Measurements from ENCODE around the gene GRIN2A.

The GRIN2A gene

DNA sequence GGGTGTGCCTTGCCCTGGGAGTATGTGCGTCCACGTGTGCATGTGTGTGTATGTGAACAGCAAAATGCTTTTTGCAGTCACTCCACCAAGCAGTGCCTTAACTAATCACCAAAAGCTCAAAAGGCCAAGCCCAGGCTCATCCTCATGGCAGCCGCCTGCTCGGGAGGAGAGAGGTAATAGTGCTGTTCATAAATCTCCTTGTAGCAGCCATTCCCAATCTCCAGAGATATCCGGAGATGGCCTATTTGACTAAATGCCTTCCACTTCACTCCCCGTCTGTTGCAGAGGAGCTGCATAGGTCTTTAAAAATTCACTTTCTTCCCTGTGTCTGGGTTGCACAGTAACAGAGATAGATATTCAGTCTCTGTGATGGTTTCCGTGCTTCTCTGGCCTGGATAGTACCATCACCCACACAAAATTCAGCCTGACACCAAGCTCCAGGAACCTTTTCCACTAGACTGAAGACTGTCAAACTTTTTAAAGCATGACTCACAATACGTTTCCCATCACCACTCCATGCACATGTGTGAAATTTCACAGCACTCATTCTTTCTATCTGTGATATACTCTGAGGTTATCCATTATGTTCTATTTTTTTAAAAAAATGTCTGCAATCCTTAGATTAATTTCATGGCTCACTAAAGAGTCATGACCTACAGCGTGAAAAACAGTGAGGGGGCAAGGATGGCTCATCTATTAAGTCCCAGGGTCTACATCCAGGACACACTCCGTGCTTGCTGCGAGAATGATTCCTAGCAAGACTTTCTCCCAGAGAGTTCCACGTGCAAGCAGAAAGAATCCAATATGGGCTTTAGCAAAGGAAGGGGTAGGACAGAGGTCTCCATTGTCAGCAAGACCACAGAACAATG lies 357.8 kb downstream of the GRIN2A start:
- Histone ChIP-seq H3K36me3 (ENCODE audit: control insufficient read depth, insufficient read depth, low read length) (no peaks in the 10 kb centered on the region), H3K27me3 (ENCODE audit: control insufficient read depth, insufficient read depth, low read length) (no peaks in the 10 kb centered on the region), H3K4me1 (ENCODE audit: control insufficient read depth, insufficient read depth, low read length) (no peaks in the 10 kb centered on the region), H3K9ac (ENCODE audit: low read length) (no peak overlapping the region), H3K4me3 (ENCODE audit: low read length) (no peak overlapping the region), H3K9me3 (ENCODE audit: control insufficient read depth, low read length) (no peaks in the 10 kb centered on the region)

DNA sequence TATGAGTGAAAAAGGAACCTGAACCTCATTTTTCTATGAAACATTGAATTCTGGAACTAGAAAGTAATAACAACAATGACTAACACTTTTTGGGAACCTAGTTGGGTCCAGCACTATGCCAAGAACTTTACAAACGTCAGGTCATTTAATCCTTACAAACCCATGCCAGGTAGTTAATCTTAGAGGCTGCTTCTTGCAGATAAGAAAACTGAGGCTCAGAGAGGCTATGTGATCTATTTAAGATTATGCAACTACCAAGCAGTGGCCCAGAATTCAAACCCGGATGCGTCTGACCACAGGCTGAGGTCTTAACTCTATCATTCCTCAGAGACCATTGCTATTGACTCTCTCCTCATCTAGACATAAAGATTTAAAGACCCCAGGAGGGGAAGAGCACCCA lies 358.7 kb downstream of the GRIN2A start:
- no peaks in the 10 kb centered on the region for H3K4me1 ChIP-seq (ENCODE audit: control insufficient read depth, insufficient read depth, low read length)
- no peaks in the 10 kb centered on the region for H3K9me3 ChIP-seq (ENCODE audit: control insufficient read depth, low read length)
- H3K9ac ChIP-seq (ENCODE audit: low read length) = no peak overlapping the region
- no peaks in the 10 kb centered on the region for H3K36me3 ChIP-seq (ENCODE audit: control insufficient read depth, insufficient read depth, low read length)
- H3K27me3 ChIP-seq (ENCODE audit: control insufficient read depth, insufficient read depth, low read length) = no peaks in the 10 kb centered on the region
- no peak overlapping the region for H3K4me3 ChIP-seq (ENCODE audit: low read length)

DNA sequence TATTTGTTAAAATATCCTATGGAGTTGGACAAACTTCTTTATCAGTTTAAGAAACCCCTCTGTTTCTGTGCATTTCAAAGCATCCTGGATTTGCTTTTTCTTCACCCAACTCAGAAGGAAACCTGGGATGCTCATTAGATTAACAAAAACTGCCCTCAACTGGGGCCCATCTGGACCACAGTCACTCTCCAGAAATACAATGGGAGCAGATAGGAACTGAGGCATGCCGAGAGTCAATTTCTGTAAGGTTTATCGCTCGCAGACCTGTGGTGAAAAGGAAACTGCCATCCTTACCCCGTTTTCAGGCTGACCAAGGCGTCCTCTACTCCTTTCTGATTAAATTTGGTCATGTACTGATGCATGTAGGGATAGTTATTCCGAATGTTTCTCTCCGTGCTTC lies 360.3 kb downstream of the GRIN2A start:
- H3K9me3 ChIP-seq (ENCODE audit: control insufficient read depth, low read length) = no peaks in the 10 kb centered on the region
- no peak overlapping the region for H3K4me3 ChIP-seq (ENCODE audit: low read length)
- no peak overlapping the region for H3K9ac ChIP-seq (ENCODE audit: low read length)
- no peaks in the 10 kb centered on the region for H3K36me3 ChIP-seq (ENCODE audit: control insufficient read depth, insufficient read depth, low read length)
- no peaks in the 10 kb centered on the region for H3K4me1 ChIP-seq (ENCODE audit: control insufficient read depth, insufficient read depth, low read length)
- H3K27me3 ChIP-seq (ENCODE audit: control insufficient read depth, insufficient read depth, low read length) = no peaks in the 10 kb centered on the region

DNA sequence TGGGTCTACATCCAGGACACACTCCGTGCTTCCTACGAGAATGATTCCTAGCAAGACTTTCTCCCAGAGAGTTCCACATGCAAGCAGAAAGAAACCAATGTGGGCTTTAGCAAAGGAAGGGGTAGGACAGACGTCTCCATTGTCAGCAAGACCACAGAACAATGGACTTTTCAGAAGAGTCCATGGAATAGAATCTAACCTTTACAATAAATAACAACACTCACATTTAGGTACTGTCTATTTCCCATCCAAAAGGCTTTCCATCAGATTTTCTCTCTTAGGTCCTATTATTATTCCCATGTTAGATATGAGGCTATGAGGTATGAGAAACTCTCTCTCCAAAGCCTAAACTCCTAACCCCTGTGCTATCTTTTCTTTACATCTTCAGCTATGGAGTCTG lies 360.9 kb downstream of the GRIN2A start:
- Histone ChIP-seq H3K4me3 (ENCODE audit: low read length) (no peak overlapping the region), H3K9ac (ENCODE audit: low read length) (no peak overlapping the region)

DNA sequence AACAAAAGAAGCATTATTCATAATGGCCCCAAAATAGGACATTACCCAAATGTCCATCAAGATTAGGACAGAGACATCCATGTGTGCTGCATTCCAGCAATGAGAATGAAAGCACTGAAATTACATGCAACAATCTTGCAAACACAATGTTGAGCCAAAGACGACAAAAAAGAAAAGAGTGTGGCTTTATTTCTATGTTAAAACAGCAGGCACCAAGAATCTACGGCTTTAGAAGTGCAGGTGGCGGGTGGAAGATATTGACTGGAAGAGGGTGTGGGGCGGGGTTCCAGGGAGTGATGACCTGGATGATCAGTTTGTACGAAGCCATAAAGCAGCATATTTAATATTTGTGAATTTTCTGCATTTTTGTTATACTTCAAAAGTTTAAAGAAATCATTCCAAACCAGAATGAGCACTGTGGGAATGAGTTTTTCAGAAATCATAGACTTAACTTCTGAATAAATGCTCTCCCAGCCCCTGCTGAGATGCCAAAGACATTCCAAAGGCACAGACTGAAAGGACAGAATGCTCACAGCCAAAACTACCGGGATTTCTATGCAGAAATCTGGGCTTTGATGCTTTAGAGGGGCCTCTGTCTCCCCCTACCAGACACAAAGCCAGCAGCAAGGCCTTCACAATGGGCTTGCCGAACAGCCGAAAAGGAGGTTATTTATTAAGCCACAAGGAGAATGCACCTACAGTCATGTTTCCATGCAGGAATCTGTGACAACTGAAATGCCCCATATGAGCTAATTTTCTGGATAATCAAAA lies 361.6 kb downstream of the GRIN2A start:
- Histone ChIP-seq H3K27me3 (ENCODE audit: control insufficient read depth, insufficient read depth, low read length) (no peaks in the 10 kb centered on the region), H3K9ac (ENCODE audit: low read length) (no peak overlapping the region), H3K36me3 (ENCODE audit: control insufficient read depth, insufficient read depth, low read length) (no peaks in the 10 kb centered on the region), H3K9me3 (ENCODE audit: control insufficient read depth, low read length) (no peaks in the 10 kb centered on the region), H3K4me1 (ENCODE audit: control insufficient read depth, insufficient read depth, low read length) (no peaks in the 10 kb centered on the region), H3K4me3 (ENCODE audit: low read length) (no peak overlapping the region)

More for the DNA sequence above, 360.9 kb downstream of the GRIN2A start:
- Histone ChIP-seq H3K36me3 (ENCODE audit: control insufficient read depth, insufficient read depth, low read length) (no peaks in the 10 kb centered on the region), H3K27me3 (ENCODE audit: control insufficient read depth, insufficient read depth, low read length) (no peaks in the 10 kb centered on the region), H3K9me3 (ENCODE audit: control insufficient read depth, low read length) (no peaks in the 10 kb centered on the region), H3K4me1 (ENCODE audit: control insufficient read depth, insufficient read depth, low read length) (no peaks in the 10 kb centered on the region)

DNA sequence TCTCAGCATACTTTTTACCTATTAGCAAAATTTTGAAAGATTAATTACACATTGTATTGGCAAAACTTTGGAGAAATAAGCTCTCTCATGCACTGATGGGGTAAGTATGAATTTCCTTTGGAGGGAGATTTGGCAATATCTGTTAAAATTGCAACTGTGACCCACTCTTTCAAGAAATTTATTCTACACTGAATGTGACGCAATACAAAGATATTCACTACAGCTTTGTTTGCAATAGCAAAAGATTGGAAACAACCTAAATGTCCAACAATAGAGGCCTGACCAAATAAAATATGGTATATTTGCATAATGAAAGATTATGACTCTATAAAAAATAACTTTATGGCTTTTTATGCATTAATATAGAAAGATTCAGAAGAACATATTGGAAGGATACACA lies 363.5 kb downstream of the GRIN2A start:
- H3K9me3 ChIP-seq (ENCODE audit: control insufficient read depth, low read length) = no peaks in the 10 kb centered on the region

DNA sequence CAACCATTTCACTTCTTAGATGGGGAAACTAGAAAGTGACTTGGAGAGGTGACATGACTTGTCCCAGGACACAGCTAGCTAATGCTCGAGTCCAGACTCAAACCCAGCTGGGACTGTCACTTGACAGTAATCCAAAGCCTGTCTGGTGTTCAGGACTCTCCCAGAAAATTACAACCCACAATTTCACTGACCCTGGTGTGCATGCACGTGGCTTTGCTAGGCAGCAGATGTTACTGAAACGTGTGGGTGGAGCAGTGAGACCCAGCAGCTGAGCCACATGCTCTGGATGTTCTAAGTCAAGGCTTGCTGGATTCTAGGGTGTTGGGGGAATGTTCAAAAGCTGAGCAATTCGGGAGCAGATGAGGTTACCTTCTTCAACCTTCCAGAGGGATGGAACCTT lies 364.6 kb downstream of the GRIN2A start:
- no peaks in the 10 kb centered on the region for H3K9me3 ChIP-seq (ENCODE audit: control insufficient read depth, low read length)
- H3K36me3 ChIP-seq (ENCODE audit: control insufficient read depth, insufficient read depth, low read length) = no peaks in the 10 kb centered on the region
- H3K27me3 ChIP-seq (ENCODE audit: control insufficient read depth, insufficient read depth, low read length) = no peaks in the 10 kb centered on the region
- no peak overlapping the region for H3K9ac ChIP-seq (ENCODE audit: low read length)
- no peak overlapping the region for H3K4me3 ChIP-seq (ENCODE audit: low read length)
- H3K4me1 ChIP-seq (ENCODE audit: control insufficient read depth, insufficient read depth, low read length) = no peaks in the 10 kb centered on the region

More for the DNA sequence above, 363.5 kb downstream of the GRIN2A start:
- Histone ChIP-seq H3K36me3 (ENCODE audit: control insufficient read depth, insufficient read depth, low read length) (no peaks in the 10 kb centered on the region), H3K4me1 (ENCODE audit: control insufficient read depth, insufficient read depth, low read length) (no peaks in the 10 kb centered on the region), H3K9ac (ENCODE audit: low read length) (no peak overlapping the region), H3K4me3 (ENCODE audit: low read length) (no peak overlapping the region), H3K27me3 (ENCODE audit: control insufficient read depth, insufficient read depth, low read length) (no peaks in the 10 kb centered on the region)

DNA sequence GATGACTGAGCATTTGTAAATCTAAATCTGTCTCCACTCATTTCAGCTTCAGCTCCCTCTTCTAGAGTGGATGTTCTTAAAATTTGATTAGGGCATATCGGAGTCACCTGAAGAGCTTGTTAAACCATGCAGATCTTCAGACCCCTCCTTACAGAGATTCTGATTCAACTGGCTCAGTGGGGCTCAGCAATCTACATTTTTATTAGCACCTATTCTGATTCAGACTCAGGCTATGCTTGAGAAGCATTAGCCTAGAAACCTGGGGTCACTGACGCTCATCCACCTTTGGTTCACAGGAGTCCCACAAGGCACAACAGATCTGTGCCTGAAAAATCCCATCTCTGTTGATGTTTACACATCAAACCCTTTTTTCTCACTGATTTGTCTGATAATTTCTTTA lies 365.6 kb downstream of the GRIN2A start:
- no peaks in the 10 kb centered on the region for H3K36me3 ChIP-seq (ENCODE audit: control insufficient read depth, insufficient read depth, low read length)
- no peaks in the 10 kb centered on the region for H3K4me1 ChIP-seq (ENCODE audit: control insufficient read depth, insufficient read depth, low read length)
- no peak overlapping the region for H3K9ac ChIP-seq (ENCODE audit: low read length)
- H3K27me3 ChIP-seq (ENCODE audit: control insufficient read depth, insufficient read depth, low read length) = no peaks in the 10 kb centered on the region
- no peak overlapping the region for H3K4me3 ChIP-seq (ENCODE audit: low read length)
- H3K9me3 ChIP-seq (ENCODE audit: control insufficient read depth, low read length) = no peaks in the 10 kb centered on the region

DNA sequence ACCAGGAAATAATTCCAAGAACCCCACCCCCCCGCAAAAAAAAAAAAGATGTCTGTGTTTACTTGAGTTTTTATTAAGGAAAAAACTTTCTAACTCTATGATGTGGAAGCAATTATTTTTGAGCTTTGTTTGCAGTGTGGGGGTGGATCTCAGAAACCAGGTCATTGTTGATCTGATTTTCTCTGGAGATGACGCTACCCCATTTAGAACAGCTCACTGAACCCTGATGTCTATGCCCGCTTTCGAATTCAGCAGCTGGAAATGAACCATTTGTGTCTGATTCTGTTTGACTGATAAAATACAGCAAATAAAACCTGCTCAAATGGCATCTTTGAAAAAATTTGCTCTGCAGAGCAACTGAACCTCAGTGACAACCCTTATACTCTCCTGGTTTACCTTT lies 368.6 kb downstream of the GRIN2A start:
- H3K4me3 ChIP-seq (ENCODE audit: low read length) = no peak overlapping the region
- H3K36me3 ChIP-seq (ENCODE audit: control insufficient read depth, insufficient read depth, low read length) = no peaks in the 10 kb centered on the region
- no peaks in the 10 kb centered on the region for H3K27me3 ChIP-seq (ENCODE audit: control insufficient read depth, insufficient read depth, low read length)
- H3K4me1 ChIP-seq (ENCODE audit: control insufficient read depth, insufficient read depth, low read length) = no peaks in the 10 kb centered on the region
- no peaks in the 10 kb centered on the region for H3K9me3 ChIP-seq (ENCODE audit: control insufficient read depth, low read length)
- H3K9ac ChIP-seq (ENCODE audit: low read length) = no peak overlapping the region

DNA sequence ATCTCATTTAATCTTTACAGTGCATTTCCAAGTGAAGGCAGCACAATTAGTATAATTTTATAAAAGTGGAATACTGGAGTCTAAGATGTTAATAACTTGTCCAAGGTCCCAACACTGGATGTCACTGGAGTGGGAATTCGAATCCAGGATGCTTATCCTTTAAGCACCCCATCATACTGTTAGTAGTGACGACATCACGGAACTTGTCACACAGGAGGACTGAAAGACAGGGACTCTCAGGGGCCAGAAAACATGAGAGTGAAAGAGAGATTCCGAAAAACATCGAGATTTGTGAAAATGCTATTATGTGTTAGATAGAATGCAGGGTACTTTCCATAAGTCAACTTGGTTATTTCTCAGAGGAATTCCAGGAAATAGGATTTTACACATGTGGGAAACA lies 374.0 kb downstream of the GRIN2A start:
- Histone ChIP-seq H3K4me3 (ENCODE audit: low read length) (no peak overlapping the region), H3K9ac (ENCODE audit: low read length) (no peak overlapping the region), H3K9me3 (ENCODE audit: control insufficient read depth, low read length) (no peaks in the 10 kb centered on the region), H3K36me3 (ENCODE audit: control insufficient read depth, insufficient read depth, low read length) (no peaks in the 10 kb centered on the region), H3K4me1 (ENCODE audit: control insufficient read depth, insufficient read depth, low read length) (no peaks in the 10 kb centered on the region), H3K27me3 (ENCODE audit: control insufficient read depth, insufficient read depth, low read length) (no peaks in the 10 kb centered on the region)

DNA sequence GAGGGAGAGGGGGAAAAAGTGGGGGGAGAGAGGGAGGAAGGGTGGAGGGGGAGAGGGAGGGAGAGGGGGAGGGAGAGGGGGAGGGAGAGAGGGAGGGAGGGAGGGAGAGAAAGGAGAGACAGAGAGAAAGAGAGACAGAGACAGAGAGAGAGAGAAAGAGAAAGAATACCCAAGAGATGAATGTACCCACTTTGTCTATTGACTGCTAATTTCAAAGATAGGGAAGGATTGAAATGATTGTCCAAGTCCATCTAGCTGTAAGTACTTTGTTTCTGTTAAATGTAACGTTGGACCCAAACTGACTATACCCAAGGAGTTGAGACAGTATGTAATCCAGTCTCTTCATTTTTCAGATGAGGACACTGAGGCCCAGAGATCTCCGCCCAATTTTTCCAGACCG lies 374.9 kb downstream of the GRIN2A start:
- Histone ChIP-seq H3K9ac (ENCODE audit: low read length) (no peak overlapping the region), H3K4me3 (ENCODE audit: low read length) (no peak overlapping the region), H3K9me3 (ENCODE audit: control insufficient read depth, low read length) (no peaks in the 10 kb centered on the region), H3K27me3 (ENCODE audit: control insufficient read depth, insufficient read depth, low read length) (no peaks in the 10 kb centered on the region), H3K36me3 (ENCODE audit: control insufficient read depth, insufficient read depth, low read length) (no peaks in the 10 kb centered on the region), H3K4me1 (ENCODE audit: control insufficient read depth, insufficient read depth, low read length) (no peaks in the 10 kb centered on the region)

DNA sequence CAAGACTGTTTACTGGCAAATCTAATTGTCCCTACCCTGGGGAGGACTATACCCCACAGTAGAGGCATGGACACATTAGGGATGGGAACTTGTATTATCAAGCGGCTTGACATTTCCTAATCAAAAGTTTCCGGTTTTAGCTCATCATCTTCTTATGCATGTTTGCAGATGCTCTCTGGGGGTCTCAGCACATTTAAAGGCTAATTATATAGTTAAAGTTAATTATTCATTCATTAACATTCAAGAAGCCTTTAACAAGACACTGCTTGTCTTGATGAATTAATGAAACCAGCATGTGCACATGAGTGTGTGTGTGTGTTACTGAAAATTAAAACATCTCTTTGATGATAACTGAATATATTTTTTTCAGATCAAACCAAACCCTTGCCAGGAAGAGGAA lies 377.1 kb downstream of the GRIN2A start:
- Histone ChIP-seq H3K9me3 (ENCODE audit: control insufficient read depth, low read length) (no peaks in the 10 kb centered on the region), H3K4me3 (ENCODE audit: low read length) (no peak overlapping the region), H3K9ac (ENCODE audit: low read length) (no peak overlapping the region), H3K36me3 (ENCODE audit: control insufficient read depth, insufficient read depth, low read length) (no peaks in the 10 kb centered on the region), H3K27me3 (ENCODE audit: control insufficient read depth, insufficient read depth, low read length) (no peaks in the 10 kb centered on the region), H3K4me1 (ENCODE audit: control insufficient read depth, insufficient read depth, low read length) (no peaks in the 10 kb centered on the region)
